ENCODE data around the gene PYGB.

The PYGB gene

DNA sequence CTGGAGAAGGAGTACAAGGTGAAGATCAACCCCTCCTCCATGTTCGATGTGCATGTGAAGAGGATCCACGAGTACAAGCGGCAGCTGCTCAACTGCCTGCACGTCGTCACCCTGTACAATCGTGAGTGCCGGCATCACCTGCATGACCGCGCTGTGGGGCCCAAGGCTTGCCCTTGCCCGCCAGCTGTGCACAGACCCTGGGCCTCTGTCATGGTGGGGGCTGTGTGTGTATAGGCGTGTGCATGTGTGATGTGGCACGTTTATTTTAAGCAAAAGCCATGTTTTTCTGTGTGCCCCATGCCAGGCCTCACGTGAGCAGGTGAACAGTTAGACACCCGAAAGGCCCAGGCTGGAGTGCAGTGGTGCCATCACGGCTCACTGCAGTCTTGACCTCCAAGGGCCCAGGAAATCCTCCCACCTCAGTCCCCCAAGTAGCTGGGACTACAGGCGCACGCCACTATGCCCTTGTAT, 36.3 kb downstream of the PYGB start:
- H3K27ac ChIP-seq, result no peak overlapping the region
- TF ChIP-seq, protein P1, sequence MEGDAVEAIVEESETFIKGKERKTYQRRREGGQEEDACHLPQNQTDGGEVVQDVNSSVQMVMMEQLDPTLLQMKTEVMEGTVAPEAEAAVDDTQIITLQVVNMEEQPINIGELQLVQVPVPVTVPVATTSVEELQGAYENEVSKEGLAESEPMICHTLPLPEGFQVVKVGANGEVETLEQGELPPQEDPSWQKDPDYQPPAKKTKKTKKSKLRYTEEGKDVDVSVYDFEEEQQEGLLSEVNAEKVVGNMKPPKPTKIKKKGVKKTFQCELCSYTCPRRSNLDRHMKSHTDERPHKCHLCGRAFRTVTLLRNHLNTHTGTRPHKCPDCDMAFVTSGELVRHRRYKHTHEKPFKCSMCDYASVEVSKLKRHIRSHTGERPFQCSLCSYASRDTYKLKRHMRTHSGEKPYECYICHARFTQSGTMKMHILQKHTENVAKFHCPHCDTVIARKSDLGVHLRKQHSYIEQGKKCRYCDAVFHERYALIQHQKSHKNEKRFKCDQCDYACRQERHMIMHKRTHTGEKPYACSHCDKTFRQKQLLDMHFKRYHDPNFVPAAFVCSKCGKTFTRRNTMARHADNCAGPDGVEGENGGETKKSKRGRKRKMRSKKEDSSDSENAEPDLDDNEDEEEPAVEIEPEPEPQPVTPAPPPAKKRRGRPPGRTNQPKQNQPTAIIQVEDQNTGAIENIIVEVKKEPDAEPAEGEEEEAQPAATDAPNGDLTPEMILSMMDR (IDR thresholded peaks at IDR 0.05), result no peak
- TF ChIP-seq ZFX (IDR thresholded peaks at IDR 0.05; ENCODE audit: borderline replicate concordance), result no peak

DNA sequence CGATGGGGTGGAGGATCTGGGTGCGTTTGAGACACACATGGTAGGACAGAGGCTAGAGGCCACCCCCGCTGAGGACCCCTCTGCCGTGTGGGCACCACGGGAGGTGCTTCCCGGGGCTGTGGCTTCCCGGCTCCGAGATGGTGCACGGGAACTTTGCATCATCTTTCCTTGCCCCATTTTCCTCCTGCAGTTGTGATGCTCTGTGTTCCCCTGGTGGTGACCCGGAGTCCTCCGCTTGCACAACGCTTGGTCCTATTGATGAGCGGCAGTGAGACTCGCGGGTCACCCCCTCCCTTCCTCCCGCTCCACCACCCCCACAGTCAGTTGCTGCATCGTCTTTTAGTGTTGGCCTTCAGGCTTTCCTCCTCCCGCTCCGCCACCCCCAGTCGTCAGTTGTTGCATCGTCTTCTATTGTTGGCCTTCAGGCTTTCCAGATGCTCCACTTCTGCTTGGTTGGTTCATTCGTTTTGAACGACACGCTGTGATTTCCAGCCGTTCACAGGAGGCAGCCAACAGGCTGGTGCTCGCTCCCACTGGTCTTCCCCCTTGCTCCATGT, 37.3 kb downstream of the PYGB start:
- no peak overlapping the region for H3K27ac ChIP-seq
- TF ChIP-seq ZFX (IDR thresholded peaks at IDR 0.05; ENCODE audit: borderline replicate concordance), result no peak
- TF ChIP-seq, protein P1 (IDR thresholded peaks at IDR 0.05), result no peak

DNA sequence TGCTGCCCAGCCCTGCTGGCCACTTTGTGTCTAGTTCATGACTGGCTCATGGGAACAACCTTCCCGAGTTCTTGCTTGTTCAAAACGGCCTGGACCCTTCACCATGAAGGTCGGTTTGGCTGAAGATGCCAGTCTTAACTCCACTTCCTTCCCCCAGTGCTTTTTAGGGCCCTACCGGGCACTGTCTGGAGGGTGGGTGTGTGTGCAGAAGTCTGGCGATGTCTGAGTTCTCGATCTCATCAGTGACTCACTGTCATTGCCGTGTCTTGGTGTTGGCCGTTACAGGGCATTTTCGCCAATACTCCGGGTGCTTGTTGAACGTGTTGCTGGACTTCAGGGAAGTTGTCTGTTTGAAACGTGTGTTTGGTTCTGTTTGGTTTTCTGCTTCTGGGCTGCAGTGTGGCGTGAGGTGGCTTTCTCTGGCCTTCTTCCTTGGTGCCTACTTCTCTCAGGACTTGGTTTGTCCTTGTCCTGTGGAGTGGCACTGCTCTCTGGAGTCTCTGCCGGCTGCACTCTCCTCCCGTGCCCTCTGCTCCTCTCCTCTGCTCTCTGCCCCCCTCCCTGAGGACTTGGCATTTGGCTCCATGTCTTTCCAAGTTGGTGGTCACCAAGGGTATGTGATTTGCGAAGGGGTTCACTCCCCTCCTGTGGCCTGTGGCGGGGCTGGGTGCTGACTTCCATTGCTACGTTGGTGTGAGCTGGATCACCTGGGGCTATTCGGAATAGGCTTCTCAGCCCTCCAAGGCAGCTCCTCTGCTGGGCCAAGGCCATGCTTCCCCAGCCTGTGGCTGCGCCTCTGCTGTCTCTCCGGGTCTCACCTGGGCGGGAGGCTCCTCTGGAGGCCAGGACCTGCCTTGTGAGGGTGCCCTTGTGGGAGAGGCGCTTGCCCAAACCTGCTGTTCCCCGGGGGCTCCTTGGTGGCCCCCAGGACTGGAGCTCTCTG, 38.2 kb downstream of the PYGB start:
- H3K27ac ChIP-seq, result no peak overlapping the region
- TF ChIP-seq, protein P1 (IDR thresholded peaks at IDR 0.05), result no peak
- TF ChIP-seq ZFX (IDR thresholded peaks at IDR 0.05; ENCODE audit: borderline replicate concordance), result no peak

DNA sequence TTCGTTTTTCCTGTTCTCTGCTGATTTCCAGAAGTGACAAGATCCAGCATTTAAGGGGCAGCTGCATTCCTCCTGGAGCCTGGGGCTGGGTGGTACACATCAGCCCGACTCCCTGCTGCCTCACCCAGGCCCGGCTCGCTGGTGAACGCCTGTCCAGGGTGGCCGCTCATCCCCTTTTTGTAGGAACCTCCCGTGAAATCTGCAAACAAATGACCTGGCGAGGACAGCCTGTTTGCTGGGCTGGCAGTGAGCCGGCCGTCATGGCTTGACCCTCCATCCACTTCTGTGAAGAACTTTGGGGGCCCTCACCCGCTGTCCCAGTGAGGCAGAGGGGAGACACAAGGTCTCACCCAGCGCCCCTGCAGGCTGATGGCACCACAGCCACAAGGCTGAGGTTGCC, 39.0 kb downstream of the PYGB start:
- no peak overlapping the region for H3K27ac ChIP-seq
- TF ChIP-seq ZFX (IDR thresholded peaks at IDR 0.05; ENCODE audit: borderline replicate concordance), result no peak
- TF ChIP-seq, protein P1 (IDR thresholded peaks at IDR 0.05), result no peak

DNA sequence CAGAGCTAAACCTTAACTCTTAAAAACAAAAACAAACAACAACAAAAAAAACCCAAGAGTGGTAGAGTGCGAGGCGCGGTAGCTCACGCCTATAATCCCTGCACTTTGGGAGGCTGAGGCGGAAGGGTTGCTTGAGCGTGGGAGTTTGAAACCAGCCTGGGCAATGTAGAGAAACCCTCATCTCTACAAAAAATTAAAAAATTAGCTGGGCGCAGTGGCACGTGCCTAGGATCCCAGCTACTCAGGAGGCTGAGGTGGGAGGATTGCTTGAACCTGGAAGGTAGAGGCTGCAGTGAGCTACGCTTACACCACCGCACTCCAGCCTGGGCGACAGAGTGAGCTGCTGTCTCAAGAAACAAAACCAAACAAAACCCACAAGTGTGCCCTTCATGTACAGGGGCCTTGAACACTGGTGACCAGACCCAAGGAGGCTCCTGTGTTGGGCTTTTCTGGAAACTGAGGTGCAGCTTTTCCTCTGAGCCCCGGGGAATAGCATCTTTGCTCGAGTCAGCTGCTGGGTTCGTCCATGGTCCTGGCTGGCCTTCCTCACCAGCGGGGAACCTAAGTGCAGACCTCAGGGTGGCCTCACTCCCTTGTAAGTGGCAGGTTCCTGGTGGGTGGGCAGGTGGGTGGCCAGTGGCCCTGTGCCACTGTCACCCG, 39.9 kb downstream of the PYGB start:
- no peak overlapping the region for H3K27ac ChIP-seq
- TF ChIP-seq ZFX (IDR thresholded peaks at IDR 0.05; ENCODE audit: borderline replicate concordance), result no peak
- TF ChIP-seq, protein P1 (IDR thresholded peaks at IDR 0.05), result no peak

DNA sequence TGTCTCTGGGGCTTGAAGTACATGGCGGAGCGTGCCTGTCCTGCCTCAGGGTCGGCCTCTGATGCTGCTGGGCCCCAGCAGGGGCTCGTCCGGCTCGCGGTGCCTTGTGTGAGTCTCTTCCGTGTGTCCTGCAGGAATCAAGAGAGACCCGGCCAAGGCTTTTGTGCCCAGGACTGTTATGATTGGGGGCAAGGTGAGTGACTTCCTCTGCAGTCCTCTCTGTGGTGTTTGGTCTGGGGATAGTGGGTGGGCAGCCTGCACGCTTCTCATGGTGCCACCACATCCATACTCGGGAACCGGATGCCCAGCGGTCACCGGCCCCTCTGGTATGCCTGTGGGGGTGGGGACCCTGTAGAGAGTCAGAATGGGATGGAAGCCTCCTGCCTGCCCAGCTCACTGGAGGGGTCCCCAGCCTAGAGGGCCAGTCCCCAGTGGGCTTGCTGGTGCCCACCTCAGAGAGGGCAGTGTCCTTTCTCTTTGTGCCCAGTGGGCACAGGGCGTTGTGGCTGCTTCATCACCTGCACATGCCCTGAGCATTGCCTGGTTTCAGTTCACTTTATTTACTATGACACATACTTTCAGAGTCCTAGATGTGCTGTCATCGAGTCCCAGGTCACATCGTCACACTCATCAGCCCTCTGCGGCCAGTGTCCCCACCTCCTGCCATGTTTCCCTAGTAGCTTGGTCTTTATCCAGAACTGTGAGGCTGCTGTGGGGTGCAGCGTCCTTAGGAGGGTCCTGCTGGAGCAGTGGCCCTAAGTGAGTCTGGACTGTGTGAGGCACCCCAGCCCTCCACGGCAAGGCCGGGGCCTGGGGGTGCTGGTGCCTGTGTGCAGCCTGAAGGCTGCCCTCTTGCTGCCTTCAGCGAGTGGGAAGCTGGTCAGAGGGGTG, 40.7 kb downstream of the PYGB start:
- H3K27ac ChIP-seq, result no peak overlapping the region

More for the DNA sequence above, 40.7 kb downstream of the PYGB start:
- TF ChIP-seq, protein P1 (IDR thresholded peaks at IDR 0.05), result no peak
- TF ChIP-seq ZFX (IDR thresholded peaks at IDR 0.05; ENCODE audit: borderline replicate concordance), result no peak

Measured in 22Rv1 (cell line).